GM12878 (cell line): ENCODE results near the gene NTM. TPM values are rescaled to one million over a fixed set of nuclear protein-coding genes. Genes with fewer than 3 reads are reported as not detected.
A peak's percentile ranks its signal among the peaks of the same experiment; 100 is the strongest.

Experiments
- ATAC-seq: fragments of 200-7000 bp; cut with Tn5 transposase; 3 replicates; pipeline ENCODE4 v1.9.1; 2020; ENCODE audit warnings: mild to moderate bottlenecking, moderate library complexity
- BruUV-seq: library from RNA; stranded (reverse); fragments of 400-500 nt; replicated peaks from 2 replicates; lab custom pipeline; 2021; lab: Mats Ljungman, UMichigan
- CTCF ChIA-PET: fragments of 300-600 bp; sonication (Branson Sonifier 250); formaldehyde crosslinking; extraction: SDS; loops from one replicate; lab custom pipeline; 2021; ENCODE audit warnings: inconsistent platforms; lab: Yijun Ruan, JAX
- POLR2A ChIA-PET: fragments of 350-600 bp; formaldehyde crosslinking; extraction: SDS; loops from one replicate; lab custom pipeline; 2021; ENCODE audit warnings: inconsistent platforms; lab: Charles Lee
- RAD21 ChIA-PET: fragments of 300-600 bp; sonication (Branson Sonifier 250); formaldehyde crosslinking; loops from one replicate; lab custom pipeline; 2023; ENCODE audit warnings: antibody characterized with exemption; ENCODE audit not compliant: unreplicated experiment; lab: Charles Lee
- SMC1A ChIA-PET: fragments of 300-600 bp; sonication (Branson Sonifier 250); formaldehyde crosslinking; loops from one replicate; lab custom pipeline; 2023; ENCODE audit not compliant: unreplicated experiment, uncharacterized antibody; lab: Charles Lee
- DNase-seq: peaks from one replicate; pipeline ENCODE4 v3.0.0-alpha.2; 2011; ENCODE audit warnings: low read depth, low spot score
- FAIRE-seq: peaks from 3 replicates; lab custom pipeline; 2011; peaks lifted over from hg19 to GRCh38; lab: Jason Lieb, UNC
- H2AFZ ChIP-seq: 2 replicates; pipeline ENCODE4 v1.6.0; 2011; ENCODE audit warnings: low read depth, low read length, control low read depth; ENCODE audit not compliant: control insufficient read depth
- H3K27ac ChIP-seq: 2 replicates; pipeline ENCODE4 v1.5.1; 2011; ENCODE audit warnings: control low read depth; ENCODE audit not compliant: control insufficient read depth, insufficient read depth
- H3K27me3 ChIP-seq, 2 experiments: replicated peaks in 1 of 2; 2 replicates each; pipeline versions ENCODE4 v1.6.0 to v1.6.1; 2011; ENCODE audit warnings: low read length in 1 of 2; ENCODE audit not compliant: control insufficient read depth in 2 of 2, insufficient read depth in 2 of 2
- H3K36me3 ChIP-seq, 2 experiments: 2 replicates each; pipeline ENCODE4 v1.5.1; 2011; ENCODE audit warnings: low read length in 1 of 2; ENCODE audit not compliant: control insufficient read depth in 2 of 2, insufficient read depth in 2 of 2
- H3K4me1 ChIP-seq: 2 replicates; pipeline ENCODE4 v1.6.1; 2011; ENCODE audit warnings: mild to moderate bottlenecking, low read length, moderate library complexity, mixed read lengths; ENCODE audit not compliant: control insufficient read depth, insufficient read depth
- H3K4me2 ChIP-seq: 2 replicates; pipeline ENCODE4 v1.6.0; 2011; ENCODE audit warnings: control low read depth; ENCODE audit not compliant: control insufficient read depth, insufficient read depth
- H3K4me3 ChIP-seq: fragments of 200-600 bp; sonication (generic); 2 replicates; pipeline ENCODE4 v1.5.1; 2016
- H3K79me2 ChIP-seq: 2 replicates; pipeline ENCODE4 v1.6.0; 2011; ENCODE audit warnings: low read length; ENCODE audit not compliant: control insufficient read depth, insufficient read depth
- H3K9ac ChIP-seq: 2 replicates; pipeline ENCODE4 v1.8.0; 2011; ENCODE audit warnings: low read length, control low read depth, mixed read lengths; ENCODE audit not compliant: control insufficient read depth, insufficient read depth
- H3K9me3 ChIP-seq: replicated peaks from 3 replicates; pipeline ENCODE4 v1.5.1; 2011; ENCODE audit warnings: mild to moderate bottlenecking, low read length; ENCODE audit not compliant: control insufficient read depth, insufficient read depth
- H4K20me1 ChIP-seq: 2 replicates; pipeline ENCODE4 v1.6.0; 2011; ENCODE audit not compliant: control insufficient read depth, insufficient read depth
- CEBPB ChIP-seq, 2 experiments: fragments of 150-350 bp in 1 of 2; IDR thresholded peaks; 2 replicates each; pipeline ENCODE4 v1.6.1; 2012 to 2014; ENCODE audit warnings: low read depth in 2 of 2, low read length in 2 of 2, borderline replicate concordance in 1 of 2, inconsistent platforms in 1 of 2
- CHD2 ChIP-seq: IDR thresholded peaks from 2 replicates; pipeline ENCODE4 v1.6.1; 2011; ENCODE audit warnings: low read depth, low read length, improper control_type of control experiment, borderline replicate concordance
- GATAD2B ChIP-seq: fragments of 450-650 bp; conservative IDR thresholded peaks from 2 replicates; pipeline ENCODE4 v1.6.1; 2017; ENCODE audit warnings: low read depth, mild to moderate bottlenecking, moderate library complexity
- JUND ChIP-seq: IDR thresholded peaks from 2 replicates; pipeline ENCODE4 v1.6.1; 2012; ENCODE audit warnings: low read depth, mild to moderate bottlenecking, low read length, improper control_type of control experiment, moderate library complexity
- MTA3 ChIP-seq: IDR thresholded peaks from 2 replicates; pipeline ENCODE4 v1.6.1; 2012; ENCODE audit warnings: low read length, inconsistent platforms, borderline replicate concordance
- MYB ChIP-seq: fragments of 150-350 bp; IDR thresholded peaks from 2 replicates; pipeline ENCODE4 v1.6.1; 2014; ENCODE audit warnings: mild to moderate bottlenecking, low read depth, low read length, borderline replicate concordance
- MYC ChIP-seq: IDR thresholded peaks from 2 replicates; pipeline ENCODE4 v1.6.1; 2011; ENCODE audit warnings: mild to moderate bottlenecking, low read length, moderate library complexity, inconsistent platforms; ENCODE audit not compliant: insufficient read depth, insufficient replicate concordance, insufficient read length, severe bottlenecking
- NBN ChIP-seq: fragments of 450-650 bp; IDR thresholded peaks from 2 replicates; pipeline ENCODE4 v1.6.1; 2016
- RAD21 ChIP-seq: IDR thresholded peaks from 2 replicates; pipeline ENCODE4 v1.6.1; 2011; ENCODE audit warnings: mild to moderate bottlenecking, low read depth, low read length, moderate library complexity; ENCODE audit not compliant: insufficient read depth
- RCOR1 ChIP-seq: conservative IDR thresholded peaks from 2 replicates; pipeline ENCODE4 v1.6.1; 2012; ENCODE audit warnings: low read depth, low read length, improper control_type of control experiment
- SMC3 ChIP-seq: IDR thresholded peaks from 2 replicates; pipeline ENCODE4 v1.6.1; 2011; ENCODE audit warnings: low read length, improper control_type of control experiment, borderline replicate concordance
- SRF ChIP-seq, 2 experiments: IDR thresholded peaks; 2 replicates each; pipeline ENCODE4 v1.6.1; 2011; ENCODE audit warnings: low read depth in 2 of 2, low read length in 2 of 2, mild to moderate bottlenecking in 1 of 2, moderate library complexity in 1 of 2
- TARDBP ChIP-seq: IDR thresholded peaks from 2 replicates; pipeline ENCODE4 v1.6.1; 2016; ENCODE audit warnings: borderline replicate concordance
- TBL1XR1 ChIP-seq: IDR thresholded peaks from 2 replicates; pipeline ENCODE4 v1.6.1; 2012; ENCODE audit warnings: low read depth, low read length, improper control_type of control experiment
- YY1 ChIP-seq: IDR thresholded peaks from 2 replicates; pipeline ENCODE4 v1.6.1; 2011; ENCODE audit warnings: low read depth, mild to moderate bottlenecking, low read length
- ZZZ3 ChIP-seq: IDR thresholded peaks from 2 replicates; pipeline ENCODE4 v1.6.1; 2011; ENCODE audit warnings: low read depth; ENCODE audit not compliant: control insufficient read depth, insufficient read length
- WGBS: methylation state at CpG from one replicate; pipeline ENCODE4 v1.1.6; 2016; ENCODE audit warnings: low lambda C conversion rate; ENCODE audit not compliant: insufficient replicate concordance, insufficient coverage; ENCODE audit errors: missing lambda C conversion rate; 5-methylcytosine and 5-hydroxymethylcytosine counted together
- in situ Hi-C: fragments of 300-500 bp; cut with MboI; formaldehyde crosslinking; loops from 9 replicates; pipeline ENCODE4 v1.14.3; 2018; ENCODE audit warnings: mixed read lengths
- intact Hi-C: fragments of 100-400 bp; cut with micrococcal nuclease; formaldehyde crosslinking; loops from one replicate; pipeline ENCODE4 v1.14.2; 2022; ENCODE audit not compliant: unreplicated experiment
- polyA plus RNA-seq, 11 experiments: library from polyadenylated mRNA; depleted of rRNA in 4 of 11; unstranded in 6 of 11; stranded (reverse) in 5 of 11; fragments of >200 nt; fragmentation: Nextera tagmentation in 4 of 11; fragmentation: Illumina TruSeq in 1 of 11; extraction: Ambion mirVana in 4 of 11; extraction: Trizol in 1 of 11; gene quantifications; 1 replicate in 1 of 11; 2 replicates in 10 of 11; pipeline versions ENCODE4 v1.2.1 to v1.2.3, GENCODE V29; 2011 to 2016; ENCODE audit warnings: inconsistent platforms in 2 of 11, missing spikeins in 2 of 11, low read depth in 1 of 11
- total RNA-seq, 4 experiments: library from RNA; depleted of rRNA in 3 of 4; stranded (reverse); fragments of >200 nt in 3 of 4; fragmentation: Illumina TruSeq in 1 of 4; extraction: Trizol in 1 of 4; gene quantifications; 2 replicates each; pipeline versions ENCODE4 v1.2.1 to v1.2.3, GENCODE V29; 2013 to 2021
- TF ChIP-seq, protein P1 (sequence below): IDR thresholded peaks from 2 replicates; pipeline ENCODE4 v1.6.1; 2011; ENCODE audit warnings: low read depth, low read length, improper control_type of control experiment, borderline replicate concordance
- TF ChIP-seq, protein P2 (sequence below): fragments of 450-650 bp; IDR thresholded peaks from 2 replicates; pipeline ENCODE4 v1.6.1; 2017; ENCODE audit warnings: low read depth, mild to moderate bottlenecking, moderate library complexity
- TF ChIP-seq, protein P3 (sequence below): fragments of 450-650 bp; formaldehyde crosslinking; IDR thresholded peaks from 2 replicates; pipeline ENCODE4 v1.4.0; 2020; ENCODE audit warnings: mild to moderate bottlenecking, moderate library complexity

The NTM gene
- total and polyA plus RNA-seq, 10 of the 15 experiments (the other 5 are each of a cell fraction or from before 2014, with no cell fraction given), result not detected

- ChIA-PET RAD21 (interaction anchor here (1.6 to 3.3 kb wide), 2 partner anchors 94 to 98 kb away, joined by 3 to 12 read pairs; no protein-coding TSS in a partner anchor), POLR2A (no interaction called here), CTCF (interaction anchor here (1.2 to 4.5 kb wide), 6 partner anchors 9 to 515 kb away, joined by 3 to 46 read pairs (median 4); no protein-coding TSS in a partner anchor), SMC1A (interaction anchor here (0.6 to 2.6 kb wide), 3 partner anchors 94 to 440 kb away, joined by 3 to 8 read pairs (median 4); no protein-coding TSS in a partner anchor)
- no peaks in the 10 kb centered on the region for H4K20me1 ChIP-seq
- in situ Hi-C loops, result loop anchor here (5.0 kb wide), 1 partner anchor 87 kb away; no protein-coding TSS in a partner anchor
- H3K4me1 ChIP-seq, result no peaks in the 10 kb centered on the region
- H3K79me2 ChIP-seq, result no peaks in the 10 kb centered on the region
- H3K27ac ChIP-seq, result no peak overlapping the region
- intact Hi-C loops, result loop anchor here (1.0 kb wide), 1 partner anchor 94 kb away; no protein-coding TSS in a partner anchor
- ATAC-seq, result peak; percentile 93
- BruUV-seq, result no TSS peak
- H2AFZ ChIP-seq, result no peak overlapping the region
- DNase-seq, result no peak
- no peak overlapping the region for H3K9ac ChIP-seq
- H3K36me3 ChIP-seq, result no peaks in the 10 kb centered on the region
- no peak overlapping the region for H3K4me2 ChIP-seq
- no peaks in the 10 kb centered on the region for H3K9me3 ChIP-seq
- WGBS, result 32% methylated on average over 7 of the region's 7 CpGs
- H3K27me3 ChIP-seq, result peaks cover 4 to 13% of the 10 kb centered on the region in 2 experiments; a peak in 3 of 4 replicates
- H3K4me3 ChIP-seq, result no peak overlapping the region
- no peak for FAIRE-seq
- TF ChIP-seq RCOR1, result no peak
- TF ChIP-seq TARDBP, result no peak
- TF ChIP-seq JUND, result no peak
- no peak for TF ChIP-seq NBN
- no peak for TF ChIP-seq MTA3
- no peak for TF ChIP-seq MYC
- peak; percentile 70; the same call in 1 of the 2 replicates for TF ChIP-seq SMC3
- TF ChIP-seq RAD21, result peak; percentile 56
- TF ChIP-seq MYB, result no peak
- TF ChIP-seq CHD2, result no peak
- TF ChIP-seq, protein P1, sequence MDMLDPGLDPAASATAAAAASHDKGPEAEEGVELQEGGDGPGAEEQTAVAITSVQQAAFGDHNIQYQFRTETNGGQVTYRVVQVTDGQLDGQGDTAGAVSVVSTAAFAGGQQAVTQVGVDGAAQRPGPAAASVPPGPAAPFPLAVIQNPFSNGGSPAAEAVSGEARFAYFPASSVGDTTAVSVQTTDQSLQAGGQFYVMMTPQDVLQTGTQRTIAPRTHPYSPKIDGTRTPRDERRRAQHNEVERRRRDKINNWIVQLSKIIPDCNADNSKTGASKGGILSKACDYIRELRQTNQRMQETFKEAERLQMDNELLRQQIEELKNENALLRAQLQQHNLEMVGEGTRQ, result no peak
- TF ChIP-seq ZZZ3, result no peak
- no peak for TF ChIP-seq GATAD2B
- TF ChIP-seq TBL1XR1, result no peak
- TF ChIP-seq, protein P2, sequence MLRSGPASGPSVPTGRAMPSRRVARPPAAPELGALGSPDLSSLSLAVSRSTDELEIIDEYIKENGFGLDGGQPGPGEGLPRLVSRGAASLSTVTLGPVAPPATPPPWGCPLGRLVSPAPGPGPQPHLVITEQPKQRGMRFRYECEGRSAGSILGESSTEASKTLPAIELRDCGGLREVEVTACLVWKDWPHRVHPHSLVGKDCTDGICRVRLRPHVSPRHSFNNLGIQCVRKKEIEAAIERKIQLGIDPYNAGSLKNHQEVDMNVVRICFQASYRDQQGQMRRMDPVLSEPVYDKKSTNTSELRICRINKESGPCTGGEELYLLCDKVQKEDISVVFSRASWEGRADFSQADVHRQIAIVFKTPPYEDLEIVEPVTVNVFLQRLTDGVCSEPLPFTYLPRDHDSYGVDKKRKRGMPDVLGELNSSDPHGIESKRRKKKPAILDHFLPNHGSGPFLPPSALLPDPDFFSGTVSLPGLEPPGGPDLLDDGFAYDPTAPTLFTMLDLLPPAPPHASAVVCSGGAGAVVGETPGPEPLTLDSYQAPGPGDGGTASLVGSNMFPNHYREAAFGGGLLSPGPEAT, result no peak
- TF ChIP-seq SRF (IDR thresholded peaks at IDR 0.05; ENCODE audit: low read depth in 2 of 2, low read length in 2 of 2), result no peak
- no peak for TF ChIP-seq CEBPB (IDR thresholded peaks at IDR 0.05; ENCODE audit: borderline replicate concordance in 1 of 2, low read depth in 2 of 2, low read length in 2 of 2)
- TF ChIP-seq, protein P3, sequence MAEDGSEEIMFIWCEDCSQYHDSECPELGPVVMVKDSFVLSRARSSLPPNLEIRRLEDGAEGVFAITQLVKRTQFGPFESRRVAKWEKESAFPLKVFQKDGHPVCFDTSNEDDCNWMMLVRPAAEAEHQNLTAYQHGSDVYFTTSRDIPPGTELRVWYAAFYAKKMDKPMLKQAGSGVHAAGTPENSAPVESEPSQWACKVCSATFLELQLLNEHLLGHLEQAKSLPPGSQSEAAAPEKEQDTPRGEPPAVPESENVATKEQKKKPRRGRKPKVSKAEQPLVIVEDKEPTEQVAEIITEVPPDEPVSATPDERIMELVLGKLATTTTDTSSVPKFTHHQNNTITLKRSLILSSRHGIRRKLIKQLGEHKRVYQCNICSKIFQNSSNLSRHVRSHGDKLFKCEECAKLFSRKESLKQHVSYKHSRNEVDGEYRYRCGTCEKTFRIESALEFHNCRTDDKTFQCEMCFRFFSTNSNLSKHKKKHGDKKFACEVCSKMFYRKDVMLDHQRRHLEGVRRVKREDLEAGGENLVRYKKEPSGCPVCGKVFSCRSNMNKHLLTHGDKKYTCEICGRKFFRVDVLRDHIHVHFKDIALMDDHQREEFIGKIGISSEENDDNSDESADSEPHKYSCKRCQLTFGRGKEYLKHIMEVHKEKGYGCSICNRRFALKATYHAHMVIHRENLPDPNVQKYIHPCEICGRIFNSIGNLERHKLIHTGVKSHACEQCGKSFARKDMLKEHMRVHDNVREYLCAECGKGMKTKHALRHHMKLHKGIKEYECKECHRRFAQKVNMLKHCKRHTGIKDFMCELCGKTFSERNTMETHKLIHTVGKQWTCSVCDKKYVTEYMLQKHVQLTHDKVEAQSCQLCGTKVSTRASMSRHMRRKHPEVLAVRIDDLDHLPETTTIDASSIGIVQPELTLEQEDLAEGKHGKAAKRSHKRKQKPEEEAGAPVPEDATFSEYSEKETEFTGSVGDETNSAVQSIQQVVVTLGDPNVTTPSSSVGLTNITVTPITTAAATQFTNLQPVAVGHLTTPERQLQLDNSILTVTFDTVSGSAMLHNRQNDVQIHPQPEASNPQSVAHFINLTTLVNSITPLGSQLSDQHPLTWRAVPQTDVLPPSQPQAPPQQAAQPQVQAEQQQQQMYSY (CRISPR knock-in tag), result no peak
- TF ChIP-seq YY1, result 0 out of 2 replicates have a peak, but pooled peaks have one; percentile 56
These were observed 209.5 kb downstream of the NTM start for GRCh38 chr11:131579932-131580387.
